Upper lobe of left lung (tissue), 6 donors: Measurements from ENCODE around the gene HIRA. TPM values are rescaled to one million over a fixed set of nuclear protein-coding genes. Genes with fewer than 3 reads are reported as not detected.
"Not testable (repeated sequence)": the region's sequence is repeated elsewhere in the genome, so short reads cannot be mapped to it uniquely, and the experiment has no call there.

ENCODE experiments used
- ATAC-seq, 2 donors: fragments of 200-7000 bp; cut with Tn5 transposase; one replicate each; pipeline ENCODE4 v1.9.1; 2022; ENCODE audit warnings: mild to moderate bottlenecking in 2 of 2, moderate library complexity in 2 of 2; ENCODE audit not compliant: low FRiP score in 2 of 2
- DNase-seq, 2 donors: peaks; one replicate each; pipeline ENCODE4 v3.0.0-alpha.2; 2019 to 2020
- H3K27ac ChIP-seq, 4 donors: fragments of 200-600 bp; sonication (generic); one replicate each; pipeline ENCODE4 v1.5.1; 2016 to 2019
- H3K27me3 ChIP-seq, 4 donors: fragments of 200-600 bp; sonication (generic); one replicate each; pipeline ENCODE4 v1.5.1; 2017 to 2019
- H3K36me3 ChIP-seq, 4 donors: fragments of 200-600 bp; sonication (generic); one replicate each; pipeline ENCODE4 v1.5.1; 2016 to 2019
- H3K4me1 ChIP-seq, 4 donors: fragments of 200-600 bp; sonication (generic); one replicate each; pipeline ENCODE4 v1.5.1; 2018 to 2019
- H3K4me3 ChIP-seq, 4 donors: fragments of 200-600 bp; sonication (generic); one replicate each; pipeline ENCODE4 v1.5.1; 2017 to 2019; ENCODE audit warnings: mild to moderate bottlenecking in 2 of 4, moderate library complexity in 1 of 4
- H3K9me3 ChIP-seq, 4 donors: fragments of 200-600 bp; sonication (generic); one replicate each; pipeline ENCODE4 v1.5.1; 2018 to 2019
- CTCF ChIP-seq, 6 experiments: fragments of 450-650 bp in 4 of 6; fragments of 200-600 bp in 2 of 6; sonication (generic) in 2 of 6; IDR thresholded peaks; one replicate each; pipeline ENCODE4 v1.5.1; 2016 to 2019; ENCODE audit warnings: antibody characterized with exemption in 6 of 6
- EP300 ChIP-seq, 4 donors: sonication (generic); formaldehyde crosslinking; IDR thresholded peaks; one replicate each; pipeline ENCODE4 v1.5.1; 2017; ENCODE audit warnings: antibody characterized with exemption in 4 of 4, control low read depth in 2 of 4
- POLR2A ChIP-seq, 4 donors: fragments of 450-650 bp; IDR thresholded peaks; one replicate each; pipeline ENCODE4 v1.5.1; 2016 to 2017; ENCODE audit warnings: antibody characterized with exemption in 4 of 4, mild to moderate bottlenecking in 2 of 4
- POLR2AphosphoS5 ChIP-seq, 2 donors: sonication (generic); formaldehyde crosslinking; IDR thresholded peaks; one replicate each; pipeline ENCODE4 v1.5.1; 2017; ENCODE audit warnings: antibody characterized with exemption in 2 of 2
- WGBS, 2 donors: methylation state at CpG; one replicate each; pipeline ENCODE4 v1.1.5; 2017 to 2018; 5-methylcytosine and 5-hydroxymethylcytosine counted together
- total RNA-seq, 6 donors: library from RNA; depleted of rRNA in 4 of 6; stranded (reverse); fragments of >200 nt in 4 of 6; gene quantifications; one replicate each; pipeline versions ENCODE4 v1.1.0 to v1.2.1, GENCODE V29; 2016 to 2021
- donor health status: DM: no; HTN: no; CAD: no; lungs with moderate emphysema.
- donor health status: DM: no; HTN: yes; CAD: no; lungs with severe emphysema.

The HIRA gene
- total RNA-seq, 6 donors from 2014 or later: 9.9 to 27.5 (median 22.1) TPM

- peak in 1 of 2 donors; percentile 1 for DNase-seq
- H3K27me3 ChIP-seq: no peaks in the 10 kb centered on the region
- no peak overlapping the region for H3K27ac ChIP-seq
- H3K9me3 ChIP-seq: no peaks in the 10 kb centered on the region
- H3K4me3 ChIP-seq: no peak overlapping the region
- peaks cover 19 to 40% (median 24%) of the 10 kb centered on the region in 4 donors for H3K4me1 ChIP-seq
- H3K36me3 ChIP-seq: peaks cover 0 to 34% (median 10%) of the 10 kb centered on the region in 4 donors
- WGBS, 2 donors: 76 to 85% methylated on average over 3 to 7 of the region's 7 CpGs
- TF ChIP-seq POLR2AphosphoS5 (IDR thresholded peaks at IDR 0.05): no peak
- TF ChIP-seq CTCF (IDR thresholded peaks at IDR 0.05): no peak
- TF ChIP-seq EP300 (IDR thresholded peaks at IDR 0.05): no peak
- no peak for TF ChIP-seq POLR2A (IDR thresholded peaks at IDR 0.05)
- ATAC-seq: no peak
Measured at GRCh38 chr22:19443544-19444211, 12.1 kb upstream of the HIRA start.

GRCh38 chr22:19442166-19442565 is 10.6 kb upstream of the HIRA start:
- Histone ChIP-seq H3K9me3 (no peaks in the 10 kb centered on the region), H3K36me3 (peaks cover 0 to 38% (median 12%) of the 10 kb centered on the region in 4 donors), H3K27ac (no peak overlapping the region), H3K4me1 (peaks cover 12 to 31% (median 16%) of the 10 kb centered on the region in 4 donors), H3K4me3 (no peak overlapping the region), H3K27me3 (no peaks in the 10 kb centered on the region)
- DNase-seq: peak in 1 of 2 donors; percentile 2
- TF ChIP-seq POLR2A (IDR thresholded peaks at IDR 0.05): no peak
- WGBS, 2 donors: 90 to 100% methylated on average over 2 of the region's 2 CpGs
- ATAC-seq: no peak

GRCh38 chr22:19440411-19441195 is 9.1 kb upstream of the HIRA start:
- no peak overlapping the region for H3K27ac ChIP-seq
- DNase-seq (no peak), ATAC-seq (no peak)
- H3K4me1 ChIP-seq: peaks cover 0 to 19% (median 4%) of the 10 kb centered on the region in 4 donors
- no peaks in the 10 kb centered on the region for H3K27me3 ChIP-seq
- TF ChIP-seq POLR2AphosphoS5 (IDR thresholded peaks at IDR 0.05): no peak
- no peak for TF ChIP-seq POLR2A (IDR thresholded peaks at IDR 0.05)
- TF ChIP-seq EP300 (IDR thresholded peaks at IDR 0.05): no peak
- no peak for TF ChIP-seq CTCF (IDR thresholded peaks at IDR 0.05)
- no peaks in the 10 kb centered on the region for H3K9me3 ChIP-seq
- H3K36me3 ChIP-seq: peaks cover 2 to 53% (median 20%) of the 10 kb centered on the region in 4 donors
- no peak overlapping the region for H3K4me3 ChIP-seq
- WGBS, 2 donors: 87 to 95% methylated on average over 7 of the region's 8 CpGs

GRCh38 chr22:19438298-19438697 is 6.8 kb upstream of the HIRA start:
- peaks cover 4 to 51% (median 16%) of the 10 kb centered on the region in 4 donors for H3K36me3 ChIP-seq
- H3K27ac ChIP-seq: no peak overlapping the region
- ATAC-seq (no peak), DNase-seq (no peak)
- H3K4me1 ChIP-seq: peaks cover 1 to 10% (median 2%) of the 10 kb centered on the region in 4 donors
- H3K9me3 ChIP-seq: no peaks in the 10 kb centered on the region
- 83 to 93% methylated on average over 7 of the region's 7 CpGs for WGBS, 2 donors
- TF ChIP-seq POLR2AphosphoS5 (IDR thresholded peaks at IDR 0.05) (no peak), CTCF (IDR thresholded peaks at IDR 0.05) (no peak)
- H3K4me3 ChIP-seq: no peak overlapping the region
- no peaks in the 10 kb centered on the region for H3K27me3 ChIP-seq

GRCh38 chr22:19436444-19437161 is 5.1 kb upstream of the HIRA start:
- 93 to 94% methylated on average over 9 of the region's 9 CpGs for WGBS, 2 donors
- not testable (repeated sequence) for DNase-seq, H3K27ac ChIP-seq, H3K4me3 ChIP-seq, ATAC-seq, H3K27me3 ChIP-seq, H3K9me3 ChIP-seq
- H3K36me3 ChIP-seq: peaks cover 4 to 49% (median 16%) of the 10 kb centered on the region in 4 donors
- peaks cover 6 to 15% (median 9%) of the 10 kb centered on the region in 4 donors for H3K4me1 ChIP-seq
